Measurements from ENCODE around the gene TGFB1I1.
"Not testable (repeated sequence)": the region's sequence is repeated elsewhere in the genome, so short reads cannot be mapped to it uniquely, and the experiment has no call there.

TGFB1I1 gene

DNA sequence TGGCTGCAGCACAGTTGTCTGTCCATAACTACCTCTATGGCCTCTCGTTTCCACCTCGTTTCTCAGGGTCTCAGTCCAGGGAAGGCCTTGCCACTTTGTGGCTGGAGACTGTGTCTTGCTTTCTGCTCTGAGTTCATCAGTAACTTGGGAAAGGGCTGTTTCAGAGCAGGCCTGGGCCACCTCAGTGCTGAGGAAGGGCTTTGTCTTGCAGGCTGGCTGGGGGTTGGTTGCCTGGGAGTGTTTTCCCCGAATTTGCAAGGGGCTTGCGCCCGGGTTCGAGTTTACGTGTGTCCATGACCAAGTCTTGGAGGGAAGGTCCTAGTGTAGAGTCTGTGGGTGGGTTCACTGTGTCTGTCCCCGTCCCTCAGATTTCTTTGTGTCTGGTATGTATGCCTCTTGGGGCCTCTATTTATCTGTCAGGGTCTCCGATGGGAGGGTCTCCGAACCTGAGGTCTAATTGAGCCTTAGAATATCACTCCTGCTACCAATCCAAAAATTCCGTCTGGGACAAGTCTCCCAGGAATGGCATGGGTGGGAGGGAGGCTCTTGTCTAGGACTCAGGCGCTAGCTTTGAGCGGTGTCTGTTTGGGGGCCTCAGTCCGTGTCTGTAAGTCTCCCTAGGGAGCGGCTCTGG lies 594 bp upstream of the TGFB1I1 start:
- no peak for DNase-seq (ENCODE audit: low spot score)

DNA sequence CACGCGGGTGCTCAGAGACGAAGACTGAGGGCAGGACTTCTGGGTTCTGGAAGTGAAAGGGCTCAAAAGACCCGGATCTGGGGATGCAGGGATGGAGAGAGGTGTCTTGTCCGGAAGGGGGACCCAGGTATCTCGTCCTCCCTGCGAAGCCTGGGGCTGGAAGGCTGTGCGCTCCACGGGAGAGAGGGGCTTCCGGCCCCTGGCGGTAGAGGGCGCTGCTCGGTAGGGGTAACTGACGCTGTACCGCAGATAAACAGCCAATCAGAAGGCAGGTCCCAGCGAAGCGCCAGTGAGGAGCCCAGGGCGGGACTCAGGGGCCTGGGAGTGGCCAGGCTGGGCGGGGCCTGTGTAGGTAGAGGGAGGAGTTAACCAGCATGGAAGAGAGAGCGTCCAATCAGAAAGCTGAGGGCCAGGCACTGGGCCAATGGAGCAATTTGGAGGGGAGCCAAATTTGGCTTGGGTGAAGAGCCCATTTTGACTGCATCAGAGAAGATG lies 804 bp downstream of the TGFB1I1 start:
- peak; percentile 89 for DNase-seq (ENCODE audit: low spot score)

DNA sequence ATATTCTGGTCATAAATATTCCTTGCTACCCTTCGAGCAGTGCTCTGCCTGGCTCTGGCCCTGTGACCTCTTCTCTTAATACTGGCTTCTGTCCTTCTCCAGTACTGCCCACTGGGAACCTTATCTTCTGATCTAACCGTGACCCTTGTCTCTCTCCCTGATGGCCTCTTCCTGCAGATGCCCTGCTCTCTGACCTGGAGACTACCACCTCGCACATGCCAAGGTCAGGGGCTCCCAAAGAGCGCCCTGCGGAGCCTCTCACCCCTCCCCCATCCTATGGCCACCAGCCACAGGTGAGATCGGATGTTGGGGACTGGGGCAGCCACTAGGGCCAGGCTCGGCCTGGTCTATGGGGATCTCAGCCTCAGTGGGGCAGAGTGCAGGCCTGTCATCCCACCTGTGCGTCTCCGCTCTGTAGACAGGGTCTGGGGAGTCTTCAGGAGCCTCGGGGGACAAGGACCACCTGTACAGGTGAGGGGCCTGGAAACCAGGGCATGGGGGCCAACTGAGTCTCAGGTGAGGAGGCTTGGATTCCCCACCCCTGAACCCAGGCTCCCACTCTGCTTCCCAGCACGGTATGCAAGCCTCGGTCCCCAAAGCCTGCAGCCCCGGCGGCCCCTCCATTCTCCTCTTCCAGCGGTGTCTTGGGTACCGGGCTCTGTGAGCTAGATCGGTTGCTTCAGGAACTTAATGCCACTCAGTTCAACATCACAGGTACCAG lies 1.5 kb downstream of the TGFB1I1 start:
- no peak for DNase-seq (ENCODE audit: low spot score)

DNA sequence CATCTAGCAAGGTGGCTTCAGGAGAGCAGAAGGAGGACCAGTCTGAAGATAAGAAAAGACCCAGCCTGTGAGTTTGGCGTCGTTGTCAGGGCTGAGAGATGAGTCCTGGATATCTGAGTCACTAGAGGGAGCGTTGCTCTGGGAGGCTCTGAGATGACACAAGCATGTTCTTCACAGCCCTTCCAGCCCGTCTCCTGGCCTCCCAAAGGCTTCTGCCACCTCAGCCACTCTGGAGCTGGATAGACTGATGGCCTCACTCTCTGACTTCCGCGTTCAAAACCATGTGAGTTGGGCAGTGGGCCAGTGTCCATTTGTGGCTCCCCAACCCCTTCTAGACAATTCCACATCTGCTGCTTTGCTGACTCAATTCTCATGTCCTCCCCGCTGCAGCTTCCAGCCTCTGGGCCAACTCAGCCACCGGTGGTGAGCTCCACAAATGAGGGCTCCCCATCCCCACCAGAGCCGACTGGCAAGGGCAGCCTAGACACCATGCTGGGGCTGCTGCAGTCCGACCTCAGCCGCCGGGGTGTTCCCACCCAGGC lies 2.3 kb downstream of the TGFB1I1 start:
- no peak for DNase-seq (ENCODE audit: low spot score)

DNA sequence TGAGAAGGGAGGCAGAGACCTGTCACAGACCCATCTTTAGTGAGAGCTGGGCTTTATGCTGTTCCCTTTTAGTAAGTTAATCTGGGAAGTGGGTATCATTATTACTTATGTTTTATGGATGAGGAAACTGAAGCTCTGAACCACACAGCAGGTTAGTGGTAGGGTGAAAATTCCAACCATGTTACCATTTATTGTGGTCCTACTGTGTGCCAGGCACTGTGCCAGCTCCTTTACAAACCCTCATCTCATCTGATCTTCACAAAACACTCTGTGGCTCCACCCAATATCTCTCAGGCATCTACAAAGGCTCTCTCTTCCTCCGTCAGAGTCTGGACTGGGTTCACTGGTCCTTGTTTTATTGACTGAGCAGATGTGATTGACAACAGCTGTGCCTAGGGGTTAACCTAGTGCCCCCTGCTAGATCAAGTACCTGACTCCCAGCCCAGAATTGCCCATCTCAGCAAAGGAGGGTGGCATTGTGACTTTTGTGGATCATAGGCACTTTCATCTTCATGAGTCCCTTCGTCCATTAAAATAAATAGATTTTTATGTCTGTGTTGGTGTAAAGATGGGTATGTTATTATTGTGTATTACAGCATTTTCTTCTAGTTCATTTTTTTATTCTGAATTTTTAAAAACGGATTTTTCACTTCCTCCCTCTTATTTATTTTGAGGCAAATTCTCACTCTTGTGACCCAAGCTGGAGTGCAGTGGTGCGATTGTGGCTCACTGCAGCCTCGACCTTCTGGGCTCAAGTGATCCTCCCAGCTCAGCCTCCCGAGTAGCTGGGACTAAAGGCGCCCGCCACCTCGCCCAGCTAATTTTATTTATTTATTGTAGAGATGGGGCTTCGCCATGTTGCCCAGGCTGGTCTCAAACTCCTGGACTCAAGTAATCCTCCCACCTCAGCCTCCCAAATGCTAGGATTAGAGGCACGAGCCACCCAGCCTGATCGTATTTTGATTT lies 3.1 kb downstream of the TGFB1I1 start:
- DNase-seq (ENCODE audit: low spot score) = no peak

DNA sequence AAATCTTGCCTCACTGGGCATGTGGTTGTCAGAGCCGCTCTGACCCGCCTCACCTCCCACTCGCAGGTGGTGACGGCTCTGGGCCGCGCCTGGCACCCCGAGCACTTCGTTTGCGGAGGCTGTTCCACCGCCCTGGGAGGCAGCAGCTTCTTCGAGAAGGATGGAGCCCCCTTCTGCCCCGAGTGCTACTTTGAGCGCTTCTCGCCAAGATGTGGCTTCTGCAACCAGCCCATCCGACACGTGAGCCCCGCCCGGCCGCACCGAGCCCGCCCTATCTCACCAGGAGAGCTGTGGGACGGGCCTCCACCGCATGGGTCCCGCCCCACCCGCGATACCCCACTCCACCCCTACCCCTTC lies 4.0 kb downstream of the TGFB1I1 start:
- DNase-seq (ENCODE audit: low spot score) = no peak

DNA sequence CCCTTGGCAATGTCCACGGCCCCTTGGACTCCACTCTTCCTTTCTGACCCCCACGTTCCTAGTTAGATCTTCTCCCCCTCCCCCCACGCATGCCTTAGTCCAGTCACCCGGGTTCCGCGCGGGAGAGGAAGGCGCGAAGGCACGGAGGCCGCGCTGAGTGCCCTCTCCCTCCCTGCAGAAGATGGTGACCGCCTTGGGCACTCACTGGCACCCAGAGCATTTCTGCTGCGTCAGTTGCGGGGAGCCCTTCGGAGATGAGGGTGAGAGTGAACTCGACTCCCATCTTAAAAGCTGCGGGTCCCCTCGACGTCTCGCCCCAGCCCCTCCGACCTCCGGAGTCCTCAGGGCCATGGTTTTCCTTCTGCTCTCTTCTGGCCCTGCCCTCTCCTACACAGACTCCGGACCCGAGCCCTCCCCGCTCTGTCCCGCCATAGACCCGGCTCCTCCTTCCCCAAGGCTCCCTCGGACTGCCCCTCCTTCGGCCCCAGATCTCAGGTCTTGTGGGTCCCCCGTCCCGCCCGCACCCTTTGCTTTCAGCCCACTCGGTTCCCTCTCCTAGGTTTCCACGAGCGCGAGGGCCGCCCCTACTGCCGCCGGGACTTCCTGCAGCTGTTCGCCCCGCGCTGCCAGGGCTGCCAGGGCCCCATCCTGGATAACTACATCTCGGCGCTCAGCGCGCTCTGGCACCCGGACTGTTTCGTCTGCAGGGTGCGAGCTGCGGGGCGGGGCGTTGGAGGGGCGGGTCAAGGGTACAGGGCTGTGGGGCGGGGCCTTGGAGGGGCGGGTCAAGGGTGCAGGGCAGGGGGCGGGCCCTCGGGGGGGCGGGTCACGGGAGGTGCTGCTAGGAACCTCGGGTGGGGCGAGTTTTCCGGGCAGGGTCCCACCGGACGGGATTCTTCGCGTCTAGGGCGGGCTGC lies 4.6 kb downstream of the TGFB1I1 start:
- DNase-seq (ENCODE audit: low spot score) = no peak

DNA sequence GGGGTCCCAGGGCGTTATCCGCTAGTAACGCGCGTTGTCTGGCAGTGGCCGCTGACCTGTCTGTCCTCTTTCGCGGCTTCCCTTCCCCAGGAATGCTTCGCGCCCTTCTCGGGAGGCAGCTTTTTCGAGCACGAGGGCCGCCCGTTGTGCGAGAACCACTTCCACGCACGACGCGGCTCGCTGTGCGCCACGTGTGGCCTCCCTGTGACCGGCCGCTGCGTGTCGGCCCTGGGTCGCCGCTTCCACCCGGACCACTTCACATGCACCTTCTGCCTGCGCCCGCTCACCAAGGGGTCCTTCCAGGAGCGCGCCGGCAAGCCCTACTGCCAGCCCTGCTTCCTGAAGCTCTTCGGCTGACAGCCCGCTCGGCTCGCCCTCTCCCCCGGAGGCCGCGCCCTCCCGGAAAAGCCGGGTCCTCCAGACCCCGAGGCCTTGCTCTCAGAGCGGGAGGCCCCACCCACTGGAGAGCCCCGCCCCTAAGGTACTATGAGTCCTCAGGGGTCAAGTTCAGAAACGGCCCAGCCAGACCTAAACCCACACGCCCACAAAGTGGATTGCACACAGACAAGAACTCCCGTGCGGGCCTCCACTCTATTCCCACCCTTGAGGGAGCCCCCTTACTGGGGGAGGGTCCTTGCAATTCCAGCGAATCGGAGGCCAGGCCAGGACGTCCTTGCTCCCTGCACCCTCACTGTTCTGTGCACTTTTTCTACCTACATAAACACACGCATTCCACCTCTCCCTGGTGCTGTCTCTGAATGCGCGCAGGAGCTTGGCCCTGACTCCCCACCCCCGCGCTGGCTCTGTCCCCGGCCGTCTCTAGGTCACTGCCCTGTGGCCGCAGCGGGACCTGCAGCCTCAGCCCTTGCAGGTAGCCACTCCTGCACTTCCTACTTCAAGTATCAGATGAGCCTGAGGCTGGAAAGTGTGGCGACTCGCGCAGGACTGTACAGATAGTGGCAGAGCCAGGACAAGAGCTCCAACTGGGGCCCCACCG lies 5.6 kb downstream of the TGFB1I1 start:
- DNase-seq (ENCODE audit: low spot score) = no peak

DNA sequence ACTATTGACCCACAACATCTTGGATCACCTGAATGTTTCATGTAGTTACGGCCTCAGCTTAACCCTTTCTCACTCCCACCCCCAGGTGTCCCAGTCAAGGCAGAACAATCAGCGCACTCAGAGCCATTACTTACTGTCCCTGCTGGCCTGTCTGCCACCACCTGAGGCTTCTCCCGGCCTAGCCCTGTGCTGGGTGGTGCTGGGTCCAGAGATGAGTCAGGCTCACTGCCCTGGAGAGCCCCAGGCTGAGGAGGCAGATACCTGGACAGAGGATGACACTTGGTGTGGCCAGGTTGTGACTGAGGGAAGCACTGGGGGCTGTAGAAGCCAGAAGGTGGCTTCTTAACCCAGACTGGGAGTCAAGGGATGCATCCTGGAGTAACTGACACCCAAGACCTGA lies 7.0 kb downstream of the TGFB1I1 start:
- DNase-seq (ENCODE audit: low spot score) = no peak

DNA sequence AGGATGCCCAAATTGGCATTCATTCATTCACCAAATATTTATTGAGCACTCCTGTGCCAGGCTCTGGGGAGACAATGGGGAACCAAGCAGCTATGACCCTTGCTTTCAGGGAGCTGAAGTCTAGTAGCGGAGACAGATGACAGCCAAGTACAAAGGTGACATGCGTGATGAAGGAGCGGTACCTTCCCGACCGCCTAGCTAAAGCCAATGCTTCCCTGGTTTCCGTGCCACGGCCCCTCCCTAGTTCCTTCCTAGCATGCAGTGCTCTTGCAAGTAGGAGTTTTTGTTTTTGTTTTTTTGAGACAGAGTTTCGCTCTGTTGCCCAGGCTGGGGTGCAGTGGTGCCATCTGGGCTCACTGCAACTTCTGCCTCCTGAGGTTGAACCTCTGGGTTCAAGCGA lies 7.8 kb downstream of the TGFB1I1 start:
- no peak for DNase-seq (ENCODE audit: low spot score)

DNA sequence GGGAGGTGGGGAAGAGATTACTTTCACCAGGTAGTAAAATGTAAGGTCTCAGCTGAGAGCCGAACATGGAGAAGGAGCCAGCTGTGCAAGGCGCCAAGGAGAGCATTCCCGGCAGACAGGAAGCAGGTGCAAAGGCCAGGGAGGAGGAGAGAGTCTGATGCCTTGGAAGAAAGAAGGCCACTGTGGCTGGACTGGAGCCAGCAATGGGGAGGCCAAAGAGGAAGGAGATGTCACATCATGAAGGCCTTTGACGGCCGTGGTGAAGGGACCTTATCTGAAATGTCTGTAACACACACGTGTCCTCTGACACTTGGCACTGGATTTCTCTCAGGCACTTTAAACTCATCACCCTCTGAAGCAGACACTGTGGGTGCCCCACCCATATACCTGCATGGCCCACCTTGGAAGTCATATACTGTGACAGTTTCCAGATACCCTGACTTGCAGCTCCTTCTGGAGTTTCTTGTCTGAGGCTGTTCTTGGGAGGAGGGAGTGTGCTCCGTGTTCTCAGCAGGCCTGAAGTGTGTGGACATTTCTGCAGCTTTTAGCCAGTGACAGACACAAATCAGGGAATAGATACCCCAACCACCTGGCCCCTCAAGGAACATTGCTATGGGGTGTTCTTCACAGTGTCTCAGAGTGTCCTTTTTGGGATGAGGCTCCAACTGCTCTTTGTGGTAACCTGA lies 9.0 kb downstream of the TGFB1I1 start:
- DNase-seq (ENCODE audit: low spot score) = peak; percentile 65

DNA sequence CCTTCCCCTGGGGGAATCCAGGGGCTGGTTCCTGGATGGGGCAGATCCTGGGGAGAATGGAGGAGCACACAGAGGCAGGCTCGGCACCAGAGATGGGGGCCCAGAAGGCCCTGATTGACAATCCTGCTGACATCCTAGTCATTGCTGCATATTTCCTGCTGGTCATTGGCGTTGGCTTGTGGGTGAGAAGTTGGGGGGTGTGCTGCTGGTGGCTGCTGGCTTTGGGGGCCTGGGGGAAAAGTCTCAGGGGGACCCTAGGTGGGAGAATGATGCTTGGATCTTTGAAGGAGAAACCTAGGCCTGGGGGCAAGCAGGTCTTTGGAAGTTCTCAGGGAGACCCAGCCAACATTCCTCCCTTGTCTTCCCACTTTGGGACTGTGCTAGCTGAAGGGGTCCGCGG lies 11.1 kb downstream of the TGFB1I1 start, which contains the start of gene SLC5A2:
Gene SLC5A2, plus strand, starts transcription at position 43 of the 400 bp plus-strand sequence. Its CDS starts 14 bp downstream, at position 57.
- DNase-seq (ENCODE audit: low spot score) = no peak

DNA sequence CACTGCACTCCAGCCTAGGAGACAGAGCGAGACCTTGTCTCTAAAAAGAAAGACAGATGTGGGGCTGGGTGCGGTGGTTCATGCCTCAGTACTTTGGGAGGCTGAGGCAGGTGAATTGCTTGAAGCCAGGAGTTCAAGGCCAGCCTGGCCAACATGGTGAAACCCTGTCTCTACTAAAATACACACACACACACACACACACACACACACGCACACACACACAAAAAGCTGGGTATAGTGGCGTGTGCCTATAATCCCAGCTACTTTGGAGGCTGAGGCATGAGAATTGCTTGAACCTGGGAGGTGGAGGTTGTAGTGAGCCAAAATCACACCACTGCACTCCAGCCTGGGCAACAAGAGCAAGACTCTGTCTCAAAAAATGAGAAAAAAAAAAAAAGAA lies 12.1 kb downstream of the TGFB1I1 start:
- not testable (repeated sequence) for DNase-seq (ENCODE audit: low spot score)

DNA sequence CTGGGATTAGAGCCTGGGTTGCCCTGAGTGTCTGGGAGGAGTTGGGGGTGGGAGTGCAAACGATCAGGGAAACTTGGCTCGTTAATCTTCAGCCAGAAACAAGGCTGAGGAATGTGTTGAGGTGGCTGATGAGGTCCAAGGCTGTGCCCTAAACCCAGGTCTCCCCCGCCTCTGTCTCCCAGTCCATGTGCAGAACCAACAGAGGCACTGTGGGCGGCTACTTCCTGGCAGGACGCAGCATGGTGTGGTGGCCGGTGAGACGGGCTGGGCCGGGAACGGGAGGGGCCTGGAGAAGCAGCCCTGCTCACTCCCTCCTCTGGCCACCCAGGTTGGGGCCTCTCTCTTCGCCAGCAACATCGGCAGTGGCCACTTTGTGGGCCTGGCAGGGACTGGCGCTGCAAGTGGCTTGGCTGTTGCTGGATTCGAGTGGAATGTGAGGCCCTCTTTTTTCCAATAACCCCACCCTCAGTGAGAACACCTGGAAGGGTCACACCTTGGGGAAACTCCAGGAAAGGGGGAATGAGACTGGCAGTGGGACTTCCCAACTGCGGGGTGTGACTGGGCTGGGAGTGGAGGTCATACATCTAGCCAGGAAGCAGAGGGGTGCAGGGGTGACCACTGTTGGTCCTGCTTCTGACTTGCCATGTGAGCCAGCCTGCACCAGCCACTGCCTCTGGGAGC lies 12.7 kb downstream of the TGFB1I1 start:
- no peak for DNase-seq (ENCODE audit: low spot score)

DNA sequence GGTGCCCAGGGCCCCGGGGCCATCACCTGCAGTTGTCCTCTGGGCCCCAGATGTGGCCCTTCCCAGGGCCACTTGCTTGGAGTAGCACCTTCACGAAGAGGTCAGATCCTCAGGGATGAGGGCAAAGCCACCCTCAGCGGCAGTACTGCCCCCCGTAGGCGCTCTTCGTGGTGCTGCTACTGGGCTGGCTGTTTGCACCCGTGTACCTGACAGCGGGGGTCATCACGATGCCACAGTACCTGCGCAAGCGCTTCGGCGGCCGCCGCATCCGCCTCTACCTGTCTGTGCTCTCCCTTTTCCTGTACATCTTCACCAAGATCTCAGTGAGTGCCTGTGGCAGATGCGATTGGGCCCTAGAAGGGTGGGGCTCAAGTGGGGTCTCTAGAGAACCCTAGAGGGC lies 13.6 kb downstream of the TGFB1I1 start:
- DNase-seq (ENCODE audit: low spot score) = no peak

DNA sequence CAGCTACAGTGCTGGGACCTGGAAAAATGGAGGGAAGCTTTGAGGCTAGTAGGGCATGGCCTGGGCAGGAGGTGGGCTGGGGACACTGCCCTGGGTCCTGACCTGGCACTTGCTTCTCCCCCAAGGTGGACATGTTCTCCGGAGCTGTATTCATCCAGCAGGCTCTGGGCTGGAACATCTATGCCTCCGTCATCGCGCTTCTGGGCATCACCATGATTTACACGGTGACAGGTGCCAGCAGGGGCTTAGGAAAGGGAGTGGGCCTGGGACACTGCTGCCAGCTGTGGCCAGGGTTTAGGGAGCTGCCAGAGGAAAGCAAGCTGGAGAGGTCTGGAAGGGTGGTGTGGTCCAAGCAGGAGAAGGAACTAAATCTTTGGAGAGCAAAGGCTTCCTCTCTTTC lies 14.1 kb downstream of the TGFB1I1 start:
- DNase-seq (ENCODE audit: low spot score) = no peak

DNA sequence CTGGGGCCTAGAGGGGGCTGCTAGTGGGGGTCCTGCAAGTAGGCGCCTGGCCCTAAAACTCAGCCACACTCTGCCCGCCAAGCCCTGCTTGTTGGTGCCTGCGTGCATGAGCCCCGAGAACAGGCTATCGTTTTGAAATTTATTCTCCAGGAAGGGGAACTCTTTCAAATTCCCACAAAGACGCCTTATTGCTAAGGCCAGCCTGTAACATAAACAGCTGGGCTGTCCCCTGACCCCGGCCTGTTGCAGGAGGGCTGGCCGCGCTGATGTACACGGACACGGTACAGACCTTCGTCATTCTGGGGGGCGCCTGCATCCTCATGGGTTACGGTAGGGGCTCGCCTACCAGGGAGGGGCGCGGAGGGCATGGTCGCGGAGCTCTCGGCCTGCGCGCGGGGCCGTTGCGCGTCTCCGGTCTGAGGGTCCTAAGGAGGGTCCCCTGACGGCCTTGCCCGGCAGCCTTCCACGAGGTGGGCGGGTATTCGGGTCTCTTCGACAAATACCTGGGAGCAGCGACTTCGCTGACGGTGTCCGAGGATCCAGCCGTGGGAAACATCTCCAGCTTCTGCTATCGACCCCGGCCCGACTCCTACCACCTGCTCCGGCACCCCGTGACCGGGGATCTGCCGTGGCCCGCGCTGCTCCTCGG lies 15.2 kb downstream of the TGFB1I1 start:
- no peak for DNase-seq (ENCODE audit: low spot score)
